Stimulated activated CD8-positive, alpha-beta memory T cell treated with anti-CD3 and anti-CD28 coated beads, Interleukin-15, amount 100 ng/mL, for 48 hours (primary cell): ENCODE results near the gene NLGN1.

ENCODE experiments used
- DNase-seq, 2 donors: peaks; one replicate each; pipeline ENCODE4 v3.0.0-alpha.2; 2020; ENCODE audit warnings: low read depth in 2 of 2

The NLGN1 gene

DNA sequence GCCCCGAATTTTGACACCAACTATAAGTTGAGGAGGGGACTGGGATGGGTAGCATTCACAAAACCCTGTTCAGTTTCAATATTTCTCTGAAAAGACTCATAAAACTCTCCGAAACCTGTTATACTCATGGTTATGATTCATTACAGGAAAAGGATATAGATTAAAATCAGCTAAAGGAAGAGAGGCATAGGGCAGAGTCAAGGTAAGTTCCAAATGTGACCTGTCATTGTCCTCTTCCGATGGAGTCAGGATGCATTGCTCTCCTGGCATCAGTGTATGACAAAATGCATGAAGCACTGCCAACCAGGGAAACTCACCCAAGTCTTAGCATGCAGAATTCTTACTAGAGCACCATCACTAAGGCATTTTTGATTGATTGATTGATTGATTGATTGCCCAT, 936.6 kb downstream of the NLGN1 start:
- DNase-seq: no peak

GRCh38 chr3:174335324-174335723, 937.8 kb downstream of the NLGN1 start:
- no peak for DNase-seq

- DNase-seq: no peak
Observed at GRCh38 chr3:174335910-174336309, 938.4 kb downstream of the NLGN1 start.
